ENCODE measurements around the gene PRPH. TPM values are rescaled to one million over a fixed set of nuclear protein-coding genes. Genes with fewer than 3 reads are reported as not detected.

Gene PRPH
- total and polyA plus RNA-seq, 9 of the 15 experiments (the other 6 are each of a cell fraction or from before 2014, with no cell fraction given) = 0.27 to 1.9 (median 1.3) TPM; not detected in 1

GRCh38 chr12:49272790-49273725, 21.9 kb upstream of the PRPH start (continued):
- TF ChIP-seq ZNF79 (CRISPR knock-in tag; IDR thresholded peaks at IDR 0.05; ENCODE audit: low read depth) (no peak), ZBTB43 (CRISPR knock-in tag; IDR thresholded peaks at IDR 0.05) (peak; percentile 38; the same call in 1 of the 2 replicates), HMGXB4 (CRISPR knock-in tag; IDR thresholded peaks at IDR 0.05) (no peak), TAF1 (IDR thresholded peaks at IDR 0.05; ENCODE audit: control insufficient read depth, extremely low read depth, insufficient read depth, low read length, severe bottlenecking) (peak; percentile 37), E2F1 (CRISPR knock-in tag; IDR thresholded peaks at IDR 0.05) (0 out of 2 replicates have a peak, but pooled peaks have one; percentile 31), MCM2 (IDR thresholded peaks at IDR 0.05; ENCODE audit: low read depth) (no peak), ZFP30 (CRISPR knock-in tag; IDR thresholded peaks at IDR 0.05; ENCODE audit: borderline replicate concordance) (no peak), ZMIZ1 (IDR thresholded peaks at IDR 0.05; ENCODE audit: low read depth in 2 of 2, low read length in 2 of 2) (peak in 1 of 2 experiments; percentile 26; a peak in 2 of 4 replicates), PRMT5 (CRISPR knock-in tag; IDR thresholded peaks at IDR 0.05) (no peak), ARID1B (IDR thresholded peaks at IDR 0.05) (no peak), CREB3 (tag; conservative IDR thresholded peaks at IDR 0.05; ENCODE audit: low read depth) (no peak)
- TF ChIP-seq, protein P1, sequence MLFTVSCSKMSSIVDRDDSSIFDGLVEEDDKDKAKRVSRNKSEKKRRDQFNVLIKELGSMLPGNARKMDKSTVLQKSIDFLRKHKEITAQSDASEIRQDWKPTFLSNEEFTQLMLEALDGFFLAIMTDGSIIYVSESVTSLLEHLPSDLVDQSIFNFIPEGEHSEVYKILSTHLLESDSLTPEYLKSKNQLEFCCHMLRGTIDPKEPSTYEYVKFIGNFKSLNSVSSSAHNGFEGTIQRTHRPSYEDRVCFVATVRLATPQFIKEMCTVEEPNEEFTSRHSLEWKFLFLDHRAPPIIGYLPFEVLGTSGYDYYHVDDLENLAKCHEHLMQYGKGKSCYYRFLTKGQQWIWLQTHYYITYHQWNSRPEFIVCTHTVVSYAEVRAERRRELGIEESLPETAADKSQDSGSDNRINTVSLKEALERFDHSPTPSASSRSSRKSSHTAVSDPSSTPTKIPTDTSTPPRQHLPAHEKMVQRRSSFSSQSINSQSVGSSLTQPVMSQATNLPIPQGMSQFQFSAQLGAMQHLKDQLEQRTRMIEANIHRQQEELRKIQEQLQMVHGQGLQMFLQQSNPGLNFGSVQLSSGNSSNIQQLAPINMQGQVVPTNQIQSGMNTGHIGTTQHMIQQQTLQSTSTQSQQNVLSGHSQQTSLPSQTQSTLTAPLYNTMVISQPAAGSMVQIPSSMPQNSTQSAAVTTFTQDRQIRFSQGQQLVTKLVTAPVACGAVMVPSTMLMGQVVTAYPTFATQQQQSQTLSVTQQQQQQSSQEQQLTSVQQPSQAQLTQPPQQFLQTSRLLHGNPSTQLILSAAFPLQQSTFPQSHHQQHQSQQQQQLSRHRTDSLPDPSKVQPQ (CRISPR knock-in tag; IDR thresholded peaks at IDR 0.05; ENCODE audit: borderline replicate concordance) = no peak

Measured in K562 (cell line).